Mammary epithelial cell (primary cell): ENCODE measurements around the gene ANXA6.

ENCODE experiments used
- CTCF ChIP-seq, 2 donors: IDR thresholded peaks in 1 of 2; conservative IDR thresholded peaks in 1 of 2; 2 replicates each; pipeline ENCODE4 v1.5.1; 2011 to 2012; ENCODE audit warnings: inconsistent platforms in 2 of 2, low read length in 2 of 2, mild to moderate bottlenecking in 2 of 2, control low read depth in 1 of 2, low read depth in 1 of 2; ENCODE audit not compliant: insufficient read depth in 1 of 2; ENCODE audit errors: extremely low read depth in 1 of 2
- EZH2 ChIP-seq: IDR thresholded peaks from 2 replicates; pipeline ENCODE4 v1.6.1; 2012; ENCODE audit warnings: low read length, inconsistent platforms, borderline replicate concordance

GRCh38 chr5:151157426-151158286, at the start of gene ANXA6:
- TF ChIP-seq CTCF (conservative IDR thresholded peaks at IDR 0.05 in 1 of 2, IDR thresholded peaks at IDR 0.05 in 1 of 2; ENCODE audit: extremely low read depth in 1 of 2, insufficient read depth in 1 of 2, low read depth in 1 of 2, low read length in 2 of 2) (no peak), EZH2 (no peak)
